Effector memory CD8-positive, alpha-beta T cell (primary cell): Measurements from ENCODE around the gene ARHGAP10.
"Not testable (repeated sequence)": the region's sequence is repeated elsewhere in the genome, so short reads cannot be mapped to it uniquely, and the experiment has no call there.

ENCODE experiments used
- ATAC-seq: fragments of 150-1000 bp; cut with Tn5 transposase; replicated peaks from 2 replicates; pipeline ENCODE4 v1.10.0; 2021; ENCODE audit warnings: mild to moderate bottlenecking, moderate library complexity
- DNase-seq, 3 experiments: peaks; one replicate each; pipeline ENCODE4 v3.0.0; 2021
- H3K27ac Mint-ChIP-seq, 2 donors: one replicate each; pipeline ENCODE4 v1.8.0; 2022; ENCODE audit warnings: mild to moderate bottlenecking in 2 of 2, mixed read lengths in 2 of 2, moderate library complexity in 2 of 2
- H3K27me3 Mint-ChIP-seq, 2 donors: one replicate each; pipeline ENCODE4 v1.8.0; 2022; ENCODE audit warnings: mixed read lengths in 2 of 2
- H3K36me3 Mint-ChIP-seq: one replicate; pipeline ENCODE4 v1.8.0; 2022; ENCODE audit warnings: mild to moderate bottlenecking, moderate library complexity, mixed read lengths; ENCODE audit not compliant: insufficient read depth
- H3K4me1 Mint-ChIP-seq, 2 donors: one replicate each; pipeline ENCODE4 v1.8.0; 2022; ENCODE audit warnings: low read depth in 2 of 2, mixed read lengths in 2 of 2
- H3K4me3 Mint-ChIP-seq, 2 donors: one replicate each; pipeline ENCODE4 v1.8.0; 2022; ENCODE audit warnings: mild to moderate bottlenecking in 2 of 2, mixed read lengths in 2 of 2, moderate library complexity in 2 of 2
- H3K9me3 Mint-ChIP-seq, 2 donors: one replicate each; pipeline ENCODE4 v1.8.0; 2022; ENCODE audit warnings: mixed read lengths in 2 of 2

Gene ARHGAP10

GRCh38 chr4:147874109-147874508 lies 142.2 kb downstream of the ARHGAP10 start:
- ATAC-seq: no peak
- H3K27me3 Mint-ChIP-seq: no peaks in the 10 kb centered on the region
- no peaks in the 10 kb centered on the region for H3K9me3 Mint-ChIP-seq
- H3K4me3 Mint-ChIP-seq: no peak overlapping the region
- peaks cover 9% of the 10 kb centered on the region for H3K36me3 Mint-ChIP-seq
- no peak overlapping the region for H3K27ac Mint-ChIP-seq
- H3K4me1 Mint-ChIP-seq: no peaks in the 10 kb centered on the region
- DNase-seq: no peak

DNA sequence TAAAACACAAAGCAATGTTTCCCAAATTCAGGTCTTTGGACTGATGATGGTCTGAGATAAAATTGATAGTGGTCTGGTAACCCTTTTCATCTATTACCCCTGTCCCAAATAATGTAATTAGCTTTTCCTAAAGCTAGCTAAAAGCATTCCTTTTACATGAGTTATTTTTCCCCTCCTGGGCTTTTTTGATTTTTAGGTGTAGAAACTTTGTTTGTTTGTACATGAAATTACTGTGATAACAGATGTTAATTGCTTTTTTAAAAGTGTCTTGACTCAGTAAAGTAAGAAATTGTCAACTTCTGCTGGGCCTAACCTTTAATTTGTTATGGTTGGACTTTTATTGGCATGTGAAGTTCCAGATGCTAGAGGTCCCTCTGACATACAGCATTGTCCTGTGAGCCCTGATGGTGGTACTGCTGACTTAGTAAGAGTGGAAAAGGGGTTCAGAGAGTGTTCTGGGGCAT lies 145.5 kb downstream of the ARHGAP10 start:
- no peak overlapping the region for H3K4me3 Mint-ChIP-seq
- peaks cover 0 to 1% of the 10 kb centered on the region in 2 donors for H3K4me1 Mint-ChIP-seq
- H3K27ac Mint-ChIP-seq: no peak overlapping the region
- no peaks in the 10 kb centered on the region for H3K27me3 Mint-ChIP-seq
- ATAC-seq (no peak), DNase-seq (no peak)
- H3K9me3 Mint-ChIP-seq: no peaks in the 10 kb centered on the region
- H3K36me3 Mint-ChIP-seq: peaks cover 4% of the 10 kb centered on the region

GRCh38 chr4:147879676-147880075 lies 147.8 kb downstream of the ARHGAP10 start:
- ATAC-seq: no peak
- no peak overlapping the region for H3K27ac Mint-ChIP-seq
- H3K27me3 Mint-ChIP-seq: no peaks in the 10 kb centered on the region
- no peak overlapping the region for H3K4me3 Mint-ChIP-seq
- H3K4me1 Mint-ChIP-seq: peaks cover 0 to 1% of the 10 kb centered on the region in 2 donors
- peaks cover 8% of the 10 kb centered on the region for H3K36me3 Mint-ChIP-seq
- DNase-seq: no peak
- peaks cover 2 to 4% of the 10 kb centered on the region in 2 donors for H3K9me3 Mint-ChIP-seq

DNA sequence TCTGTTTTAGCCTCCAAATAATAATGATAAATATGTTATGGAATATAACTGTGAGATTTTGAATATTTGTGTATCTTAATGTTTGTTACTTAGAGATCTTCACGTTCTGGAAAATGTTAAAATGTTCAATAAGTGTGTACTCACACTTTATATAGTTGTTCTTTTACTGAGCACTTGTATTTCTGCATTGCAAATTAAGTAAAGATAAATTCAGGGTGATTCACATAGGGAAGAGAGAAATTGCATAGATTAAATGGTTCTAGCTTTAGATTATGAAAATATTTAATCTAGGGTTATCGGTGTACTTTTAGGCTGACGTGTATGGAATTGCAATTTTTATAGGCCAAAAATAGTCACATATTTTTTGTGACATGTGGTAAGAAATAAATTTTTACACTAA lies 148.6 kb downstream of the ARHGAP10 start:
- no peak overlapping the region for H3K4me3 Mint-ChIP-seq
- ATAC-seq (no peak), DNase-seq (no peak)
- no peak overlapping the region for H3K27ac Mint-ChIP-seq
- H3K4me1 Mint-ChIP-seq: peaks cover 0 to 1% of the 10 kb centered on the region in 2 donors
- H3K27me3 Mint-ChIP-seq: no peaks in the 10 kb centered on the region
- H3K36me3 Mint-ChIP-seq: peaks cover 8% of the 10 kb centered on the region
- H3K9me3 Mint-ChIP-seq: peaks cover 5 to 7% of the 10 kb centered on the region in 2 donors

DNA sequence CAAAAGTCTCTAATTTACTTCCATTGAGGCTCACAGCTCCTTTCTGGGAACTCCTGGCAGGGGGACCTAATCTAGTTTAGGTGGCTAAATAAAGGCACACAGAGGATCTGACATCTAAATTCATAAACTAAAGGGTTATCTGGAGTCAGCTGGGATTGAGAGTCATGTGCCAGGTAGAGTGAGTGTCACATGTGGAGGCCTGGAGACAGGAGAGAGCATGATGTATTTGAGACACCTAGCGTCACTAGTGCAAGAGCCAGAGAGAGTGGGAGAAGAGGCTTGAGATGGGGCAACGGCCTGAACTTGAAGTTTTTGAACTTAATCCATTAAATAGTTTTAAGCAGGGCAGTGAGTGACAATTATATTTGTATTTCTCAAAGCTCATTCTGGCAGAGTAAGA lies 152.6 kb downstream of the ARHGAP10 start:
- H3K4me1 Mint-ChIP-seq: peaks cover 0 to 1% of the 10 kb centered on the region in 2 donors
- ATAC-seq (no peak), DNase-seq (no peak)
- no peak overlapping the region for H3K4me3 Mint-ChIP-seq
- peaks cover 12% of the 10 kb centered on the region for H3K36me3 Mint-ChIP-seq
- H3K9me3 Mint-ChIP-seq: peaks cover 5 to 7% of the 10 kb centered on the region in 2 donors
- H3K27me3 Mint-ChIP-seq: no peaks in the 10 kb centered on the region
- H3K27ac Mint-ChIP-seq: no peak overlapping the region

DNA sequence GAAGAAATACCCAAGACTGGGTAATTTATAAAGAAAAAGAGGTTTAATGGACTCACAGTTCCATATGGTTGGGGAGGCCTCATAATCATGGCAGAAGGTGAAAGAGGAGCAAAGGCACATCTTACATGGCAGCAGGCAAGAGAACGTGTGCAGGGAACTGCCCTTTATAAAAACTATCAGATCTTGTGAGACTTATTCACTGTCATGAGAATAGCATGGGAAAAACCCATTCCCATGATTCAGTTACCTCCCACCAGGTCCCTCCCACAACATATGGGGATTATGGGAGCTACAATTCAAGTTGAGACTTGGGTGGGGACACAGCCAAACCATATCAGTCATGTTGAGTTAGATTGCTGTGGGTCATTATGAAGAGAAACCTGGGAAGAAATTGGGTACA lies 153.3 kb downstream of the ARHGAP10 start:
- H3K27ac Mint-ChIP-seq, DNase-seq, H3K4me1 Mint-ChIP-seq, H3K4me3 Mint-ChIP-seq, H3K9me3 Mint-ChIP-seq, ATAC-seq, H3K27me3 Mint-ChIP-seq: not testable (repeated sequence)
- H3K36me3 Mint-ChIP-seq: peaks cover 14% of the 10 kb centered on the region

- Mint-ChIP-seq H3K4me1 (no peaks in the 10 kb centered on the region), H3K36me3 (peaks cover 6% of the 10 kb centered on the region), H3K27me3 (no peaks in the 10 kb centered on the region), H3K4me3 (no peak overlapping the region), H3K9me3 (no peaks in the 10 kb centered on the region), H3K27ac (no peak overlapping the region)
- ATAC-seq (no peak), DNase-seq (no peak)
These were observed 159.7 kb downstream of the ARHGAP10 start for GRCh38 chr4:147891476-147892115.

DNA sequence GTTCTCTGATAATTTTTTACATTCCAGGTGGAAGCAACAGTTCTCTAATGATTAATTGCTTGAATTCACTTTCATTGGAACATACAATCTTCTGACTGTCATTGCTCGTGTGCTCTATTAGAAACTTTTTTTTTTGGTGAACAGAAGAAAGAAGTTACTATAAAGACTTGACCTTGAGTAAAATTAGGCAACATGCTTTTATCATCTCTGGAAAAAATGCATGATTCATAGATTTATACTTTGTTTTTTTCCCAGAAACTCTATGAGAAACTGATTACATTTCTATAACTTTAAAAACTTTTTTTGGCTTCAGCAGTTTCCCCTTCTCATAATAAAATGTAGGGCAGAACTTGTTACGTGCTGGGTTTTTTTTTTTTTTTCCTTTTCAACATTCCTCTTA lies 167.6 kb downstream of the ARHGAP10 start:
- Mint-ChIP-seq H3K4me1 (no peaks in the 10 kb centered on the region), H3K27ac (peak overlapping the region in 1 of 2 donors; percentile 19), H3K9me3 (peaks cover 4 to 6% of the 10 kb centered on the region in 2 donors), H3K36me3 (no peaks in the 10 kb centered on the region), H3K27me3 (no peaks in the 10 kb centered on the region), H3K4me3 (no peak overlapping the region)
- no peak for DNase-seq
- ATAC-seq: no peak

DNA sequence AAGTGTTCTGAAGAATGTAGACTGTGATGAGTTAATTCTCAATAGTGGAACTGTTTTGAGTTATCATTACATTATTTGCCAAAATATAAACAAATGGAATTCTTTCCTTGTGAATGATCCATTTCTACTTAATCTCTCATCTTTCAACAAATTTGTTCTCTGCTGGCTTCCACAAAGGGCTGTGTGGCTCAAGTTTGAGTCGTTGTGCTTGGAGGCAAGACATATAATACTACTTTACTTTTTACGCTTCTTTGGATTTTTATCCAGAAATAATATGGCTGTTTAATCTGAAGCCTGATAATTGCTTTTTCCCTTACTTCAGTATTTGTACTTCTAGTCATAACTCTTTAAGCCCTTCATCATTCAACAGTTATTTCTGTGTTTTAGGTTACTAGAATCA lies 169.5 kb downstream of the ARHGAP10 start:
- no peaks in the 10 kb centered on the region for H3K4me1 Mint-ChIP-seq
- no peak overlapping the region for H3K27ac Mint-ChIP-seq
- no peak overlapping the region for H3K4me3 Mint-ChIP-seq
- ATAC-seq: no peak
- H3K36me3 Mint-ChIP-seq: no peaks in the 10 kb centered on the region
- no peak for DNase-seq
- H3K27me3 Mint-ChIP-seq: no peaks in the 10 kb centered on the region
- H3K9me3 Mint-ChIP-seq: peaks cover 4 to 6% of the 10 kb centered on the region in 2 donors

GRCh38 chr4:147901916-147902315 lies 170.0 kb downstream of the ARHGAP10 start:
- H3K36me3 Mint-ChIP-seq: no peaks in the 10 kb centered on the region
- no peak overlapping the region for H3K4me3 Mint-ChIP-seq
- no peaks in the 10 kb centered on the region for H3K27me3 Mint-ChIP-seq
- peaks cover 4 to 6% of the 10 kb centered on the region in 2 donors for H3K9me3 Mint-ChIP-seq
- H3K27ac Mint-ChIP-seq: no peak overlapping the region
- no peaks in the 10 kb centered on the region for H3K4me1 Mint-ChIP-seq
- no peak for DNase-seq
- ATAC-seq: no peak

GRCh38 chr4:147909225-147909624 lies 177.3 kb downstream of the ARHGAP10 start:
- Mint-ChIP-seq H3K4me3 (no peak overlapping the region), H3K27me3 (no peaks in the 10 kb centered on the region), H3K9me3 (no peaks in the 10 kb centered on the region), H3K36me3 (peaks cover 1% of the 10 kb centered on the region), H3K4me1 (no peaks in the 10 kb centered on the region), H3K27ac (peak overlapping the region in 1 of 2 donors; percentile 26)
- ATAC-seq (no peak), DNase-seq (no peak)

DNA sequence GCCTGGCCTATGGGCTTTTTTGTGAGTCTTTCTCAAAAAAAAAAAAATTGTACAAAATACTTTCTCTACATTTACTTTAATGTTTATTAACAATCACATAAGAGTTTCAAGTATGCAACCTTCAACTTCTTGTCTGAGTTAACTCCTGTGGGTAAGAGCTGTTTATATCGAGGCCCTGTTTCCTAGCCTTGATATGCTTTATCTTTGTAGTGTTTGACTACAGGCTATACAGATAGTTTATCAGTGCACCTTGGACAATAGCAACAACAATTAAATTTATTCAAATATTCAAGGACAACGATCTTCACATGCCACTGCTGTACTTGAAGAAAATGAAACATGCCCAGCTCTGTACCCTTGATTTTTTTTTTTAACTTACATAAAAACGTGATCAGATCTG lies 178.4 kb downstream of the ARHGAP10 start:
- H3K27ac Mint-ChIP-seq: peak overlapping the region in 1 of 2 donors; percentile 26
- H3K36me3 Mint-ChIP-seq: peaks cover 3% of the 10 kb centered on the region
- ATAC-seq: no peak
- DNase-seq: no peak
- no peaks in the 10 kb centered on the region for H3K4me1 Mint-ChIP-seq
- H3K4me3 Mint-ChIP-seq: no peak overlapping the region
- H3K27me3 Mint-ChIP-seq: no peaks in the 10 kb centered on the region
- H3K9me3 Mint-ChIP-seq: no peaks in the 10 kb centered on the region

- H3K9me3 Mint-ChIP-seq, H3K36me3 Mint-ChIP-seq, H3K4me1 Mint-ChIP-seq, DNase-seq, H3K27me3 Mint-ChIP-seq, H3K27ac Mint-ChIP-seq, ATAC-seq, H3K4me3 Mint-ChIP-seq: not testable (repeated sequence)
These were observed 180.2 kb downstream of the ARHGAP10 start for GRCh38 chr4:147912106-147912505.

DNA sequence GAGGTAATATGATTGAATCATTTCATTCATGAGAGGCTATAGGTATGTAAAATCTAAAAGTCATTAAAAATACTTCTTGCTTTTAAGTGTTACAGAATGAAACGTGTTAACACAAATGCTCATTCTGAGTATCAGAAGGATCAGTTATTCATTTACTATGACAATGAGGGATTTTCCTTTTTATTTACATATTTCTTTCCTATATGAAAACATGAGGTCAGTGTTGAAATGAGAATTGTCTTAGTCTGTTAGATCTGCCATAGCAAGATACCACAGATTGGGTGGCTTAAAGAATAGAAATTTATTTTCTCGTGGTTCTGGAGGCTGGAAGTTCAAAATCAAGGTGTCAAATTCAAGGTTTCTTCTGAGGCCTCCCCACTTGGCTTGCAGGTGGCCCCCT lies 181.2 kb downstream of the ARHGAP10 start:
- Mint-ChIP-seq H3K9me3 (no peaks in the 10 kb centered on the region), H3K27ac (no peak overlapping the region)

More for the DNA sequence above, 181.2 kb downstream of the ARHGAP10 start:
- Mint-ChIP-seq H3K4me3 (no peak overlapping the region), H3K27me3 (no peaks in the 10 kb centered on the region), H3K36me3 (peaks cover 3% of the 10 kb centered on the region), H3K4me1 (no peaks in the 10 kb centered on the region)
- no peak for DNase-seq
- no peak for ATAC-seq
